ENCODE results near the gene ANKRA2.
A peak's percentile ranks its signal among the peaks of the same experiment; 100 is the strongest.

The ANKRA2 gene

GRCh38 chr5:73564675-73565074, 764 bp downstream of the ANKRA2 start:
- ChIA-PET POLR2A (interaction anchor here (0.7 to 1.4 kb wide), 2 partner anchors 258 to 347 kb away, joined by 3 to 4 read pairs; no protein-coding TSS in a partner anchor), CTCF (interaction anchor here (0.8 to 3.7 kb wide), 7 partner anchors 16 to 228 kb away, joined by 3 to 18 read pairs (median 3); no protein-coding TSS in a partner anchor)
- DNase-seq (ENCODE audit: low read depth, low spot score): no peak

GRCh38 chr5:73564018-73564417, 1.4 kb downstream of the ANKRA2 start:
- no peak for DNase-seq (ENCODE audit: low read depth, low spot score)
- H3K4me3 ChIP-seq (ENCODE audit: low read depth, low read length): peak overlapping the region; percentile 97
- POLR2A ChIA-PET: no interaction called here
- TF ChIP-seq, protein P1, sequence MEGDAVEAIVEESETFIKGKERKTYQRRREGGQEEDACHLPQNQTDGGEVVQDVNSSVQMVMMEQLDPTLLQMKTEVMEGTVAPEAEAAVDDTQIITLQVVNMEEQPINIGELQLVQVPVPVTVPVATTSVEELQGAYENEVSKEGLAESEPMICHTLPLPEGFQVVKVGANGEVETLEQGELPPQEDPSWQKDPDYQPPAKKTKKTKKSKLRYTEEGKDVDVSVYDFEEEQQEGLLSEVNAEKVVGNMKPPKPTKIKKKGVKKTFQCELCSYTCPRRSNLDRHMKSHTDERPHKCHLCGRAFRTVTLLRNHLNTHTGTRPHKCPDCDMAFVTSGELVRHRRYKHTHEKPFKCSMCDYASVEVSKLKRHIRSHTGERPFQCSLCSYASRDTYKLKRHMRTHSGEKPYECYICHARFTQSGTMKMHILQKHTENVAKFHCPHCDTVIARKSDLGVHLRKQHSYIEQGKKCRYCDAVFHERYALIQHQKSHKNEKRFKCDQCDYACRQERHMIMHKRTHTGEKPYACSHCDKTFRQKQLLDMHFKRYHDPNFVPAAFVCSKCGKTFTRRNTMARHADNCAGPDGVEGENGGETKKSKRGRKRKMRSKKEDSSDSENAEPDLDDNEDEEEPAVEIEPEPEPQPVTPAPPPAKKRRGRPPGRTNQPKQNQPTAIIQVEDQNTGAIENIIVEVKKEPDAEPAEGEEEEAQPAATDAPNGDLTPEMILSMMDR (IDR thresholded peaks at IDR 0.05; ENCODE audit: insufficient read depth, low read length, missing control alignments): no peak
- CTCF ChIA-PET: interaction anchor here (0.7 to 3.7 kb wide), 8 partner anchors 13 to 288 kb away, joined by 3 to 18 read pairs (median 6); no protein-coding TSS in a partner anchor

More at GRCh38 chr5:73564675-73565074, 764 bp downstream of the ANKRA2 start:
- TF ChIP-seq, protein P1 (IDR thresholded peaks at IDR 0.05; ENCODE audit: insufficient read depth, low read length, missing control alignments): no peak
- H3K4me3 ChIP-seq (ENCODE audit: low read depth, low read length): peak overlapping the region; percentile 97

- TF ChIP-seq, protein P1 (IDR thresholded peaks at IDR 0.05; ENCODE audit: insufficient read depth, low read length, missing control alignments): no peak
- H3K4me3 ChIP-seq (ENCODE audit: low read depth, low read length): no peak overlapping the region
- CTCF ChIA-PET: interaction anchor here (0.9 to 1.5 kb wide), 2 partner anchors 38 to 40 kb away, joined by 3 to 4 read pairs; no protein-coding TSS in a partner anchor
- POLR2A ChIA-PET: no interaction called here
- DNase-seq (ENCODE audit: low read depth, low spot score): no peak
Observed at GRCh38 chr5:73558950-73559349, 6.5 kb downstream of the ANKRA2 start.

GRCh38 chr5:73552642-73553041, 12.8 kb downstream of the ANKRA2 start:
- H3K4me3 ChIP-seq (ENCODE audit: low read depth, low read length): no peak overlapping the region
- ChIA-PET POLR2A (interaction anchor here (0.6 kb wide), 1 partner anchor 32 kb away, joined by 3 read pairs; no protein-coding TSS in a partner anchor), CTCF (interaction anchor here (3.5 kb wide), 1 partner anchor 15 kb away, joined by 19 read pairs; no protein-coding TSS in a partner anchor)
- TF ChIP-seq, protein P1 (IDR thresholded peaks at IDR 0.05; ENCODE audit: insufficient read depth, low read length, missing control alignments): no peak
- DNase-seq (ENCODE audit: low read depth, low spot score): no peak

GRCh38 chr5:73550016-73550415, 15.4 kb downstream of the ANKRA2 start:
- DNase-seq (ENCODE audit: low read depth, low spot score): no peak
- TF ChIP-seq, protein P1 (IDR thresholded peaks at IDR 0.05; ENCODE audit: insufficient read depth, low read length, missing control alignments): no peak
- ChIA-PET CTCF (interaction anchor here (3.5 kb wide), 1 partner anchor 13 kb away, joined by 19 read pairs; no protein-coding TSS in a partner anchor), POLR2A (no interaction called here)
- H3K4me3 ChIP-seq (ENCODE audit: low read depth, low read length): no peak overlapping the region

GRCh38 chr5:73545403-73545779, 20.0 kb downstream of the ANKRA2 start:
- DNase-seq (ENCODE audit: low read depth, low spot score): no peak
- TF ChIP-seq, protein P1 (IDR thresholded peaks at IDR 0.05; ENCODE audit: insufficient read depth, low read length, missing control alignments): no peak
- ChIA-PET POLR2A (no interaction called here), CTCF (interaction anchor here (0.7 to 4.3 kb wide), 2 partner anchors 8 to 203 kb away, joined by 3 to 30 read pairs; no protein-coding TSS in a partner anchor)
- H3K4me3 ChIP-seq (ENCODE audit: low read depth, low read length): no peak overlapping the region
